ENCODE data around the gene TNS3. TPM values are rescaled to one million over a fixed set of nuclear protein-coding genes. Genes with fewer than 3 reads are reported as not detected.

Gene TNS3
- polyA plus RNA-seq, 1 of the 3 experiments (the other 2 are of a cell fraction): 72.3 TPM

GRCh38 chr7:47298636-47299035, 283.3 kb downstream of the TNS3 start:
- Histone ChIP-seq H3K27me3 (ENCODE audit: insufficient read depth) (no peaks in the 10 kb centered on the region), H3K4me3 (ENCODE audit: low read depth in 2 of 2, low read length in 1 of 2) (no peak overlapping the region), H3K9me2 (no peaks in the 10 kb centered on the region), H3K4me2 (no peak overlapping the region), H2AFZ (ENCODE audit: low read depth) (no peak overlapping the region), H3K36me3 (replicated peaks in 1 of 2; ENCODE audit: control insufficient read depth in 1 of 2, insufficient read depth in 2 of 2, low read length in 1 of 2) (peaks cover 38 to 86% of the 10 kb centered on the region in 2 experiments), H3K9me3 (no peaks in the 10 kb centered on the region), H4K20me1 (ENCODE audit: insufficient read depth) (no peaks in the 10 kb centered on the region; the same call in 1 of the 2 replicates), H3K27ac (ENCODE audit: low read depth in 2 of 2, low read length in 1 of 2) (no peak overlapping the region), H3K9ac (no peak overlapping the region), H3K79me2 (ENCODE audit: insufficient read depth) (no peaks in the 10 kb centered on the region), H3F3A (replicated peaks; ENCODE audit: insufficient read depth) (no peaks in the 10 kb centered on the region), H3K4me1 (ENCODE audit: control insufficient read depth in 1 of 2, insufficient read depth in 2 of 2, low read depth in 1 of 2, low read length in 1 of 2) (peaks cover 0 to 4% of the 10 kb centered on the region in 2 experiments; a peak in 1 of 4 replicates)
- POLR2A ChIA-PET: no interaction called here
- CTCF ChIA-PET: interaction anchor here (0.8 to 1.5 kb wide), 8 partner anchors 9 to 647 kb away, joined by 3 to 9 read pairs (median 3); no protein-coding TSS in a partner anchor
- no peak for DNase-seq
- TF ChIP-seq CTCF (IDR thresholded peaks at IDR 0.05) (no peak), EZH2phosphoT487 (IDR thresholded peaks at IDR 0.05; ENCODE audit: borderline replicate concordance, low read depth) (no peak), FOXM1 (IDR thresholded peaks at IDR 0.05; ENCODE audit: low read depth) (no peak), MXI1 (IDR thresholded peaks at IDR 0.05; ENCODE audit: low read depth, low read length) (no peak), ZBTB33 (IDR thresholded peaks at IDR 0.05; ENCODE audit: borderline replicate concordance, low read depth) (no peak), SMC3 (IDR thresholded peaks at IDR 0.05; ENCODE audit: low read depth, low read length) (no peak), RFX5 (IDR thresholded peaks at IDR 0.05; ENCODE audit: low read length) (no peak), TCF12 (IDR thresholded peaks at IDR 0.05) (no peak), GABPA (IDR thresholded peaks at IDR 0.05; ENCODE audit: low read depth) (no peak), SIN3A (IDR thresholded peaks at IDR 0.05; ENCODE audit: borderline replicate concordance, low read depth, low read length) (no peak), IRF3 (IDR thresholded peaks at IDR 0.05; ENCODE audit: low read depth, low read length) (no peak), MAX (IDR thresholded peaks at IDR 0.05; ENCODE audit: low read depth) (no peak), USF2 (IDR thresholded peaks at IDR 0.05; ENCODE audit: borderline replicate concordance, low read depth, low read length) (no peak), ELF1 (IDR thresholded peaks at IDR 0.05) (no peak), TEAD4 (IDR thresholded peaks at IDR 0.05; ENCODE audit: borderline replicate concordance, insufficient read depth) (no peak), GATA2 (CRISPR knock-in tag; IDR thresholded peaks at IDR 0.05) (no peak), MEF2A (IDR thresholded peaks at IDR 0.05; ENCODE audit: borderline replicate concordance, low read depth) (no peak), CHD2 (IDR thresholded peaks at IDR 0.05; ENCODE audit: low read length, partially characterized antibody) (no peak), PBX3 (IDR thresholded peaks at IDR 0.05) (no peak), USF1 (IDR thresholded peaks at IDR 0.05; ENCODE audit: borderline replicate concordance, low read depth) (no peak)
- WGBS (ENCODE audit: low lambda C conversion rate): 95% methylated on average over 12 of the region's 12 CpGs

Measured in SK-N-SH (cell line).